ENCODE results near the gene CNTD1. TPM values are rescaled to one million over a fixed set of nuclear protein-coding genes. Genes with fewer than 3 reads are reported as not detected.
"Not testable (repeated sequence)": the region's sequence is repeated elsewhere in the genome, so short reads cannot be mapped to it uniquely, and the experiment has no call there.

The CNTD1 gene
- 0.18 TPM in 1 of 2 replicates, not detected in the other for total RNA-seq (2014; rRNA removed; shearing (Covaris generic))

GRCh38 chr17:42798383-42799380, at the start of gene CNTD1, which contains the start of gene COA3:
TSS of gene CNTD1 (plus strand) at chr17:42798861. CDS start at chr17:42799068, 207 bp downstream.
TSS of gene COA3 (minus strand) at chr17:42798704. CDS start at chr17:42798681, 23 bp downstream.
- in situ Hi-C loops (cut with HindIII; ENCODE audit: low sequenced_read_pairs) = no loop called here
- DNase-seq (ENCODE audit: low spot score) = peak; percentile 88

- in situ Hi-C loops (cut with HindIII; ENCODE audit: low sequenced_read_pairs) = no loop called here
- DNase-seq (ENCODE audit: low spot score) = no peak
Measured at GRCh38 chr17:42748908-42749798, 49.5 kb upstream of the CNTD1 start.

- in situ Hi-C loops (cut with HindIII; ENCODE audit: low sequenced_read_pairs) = no loop called here
- no peak for DNase-seq (ENCODE audit: low spot score)
Measured at GRCh38 chr17:42750739-42751344, 47.8 kb upstream of the CNTD1 start.

- in situ Hi-C loops (cut with HindIII; ENCODE audit: low sequenced_read_pairs) = no loop called here
- DNase-seq (ENCODE audit: low spot score) = no peak
Measured at GRCh38 chr17:42751628-42752027, 47.0 kb upstream of the CNTD1 start.

- DNase-seq (ENCODE audit: low spot score) = no peak
- in situ Hi-C loops (cut with HindIII; ENCODE audit: low sequenced_read_pairs) = no loop called here
Measured at GRCh38 chr17:42754782-42755181, 43.9 kb upstream of the CNTD1 start.

DNA sequence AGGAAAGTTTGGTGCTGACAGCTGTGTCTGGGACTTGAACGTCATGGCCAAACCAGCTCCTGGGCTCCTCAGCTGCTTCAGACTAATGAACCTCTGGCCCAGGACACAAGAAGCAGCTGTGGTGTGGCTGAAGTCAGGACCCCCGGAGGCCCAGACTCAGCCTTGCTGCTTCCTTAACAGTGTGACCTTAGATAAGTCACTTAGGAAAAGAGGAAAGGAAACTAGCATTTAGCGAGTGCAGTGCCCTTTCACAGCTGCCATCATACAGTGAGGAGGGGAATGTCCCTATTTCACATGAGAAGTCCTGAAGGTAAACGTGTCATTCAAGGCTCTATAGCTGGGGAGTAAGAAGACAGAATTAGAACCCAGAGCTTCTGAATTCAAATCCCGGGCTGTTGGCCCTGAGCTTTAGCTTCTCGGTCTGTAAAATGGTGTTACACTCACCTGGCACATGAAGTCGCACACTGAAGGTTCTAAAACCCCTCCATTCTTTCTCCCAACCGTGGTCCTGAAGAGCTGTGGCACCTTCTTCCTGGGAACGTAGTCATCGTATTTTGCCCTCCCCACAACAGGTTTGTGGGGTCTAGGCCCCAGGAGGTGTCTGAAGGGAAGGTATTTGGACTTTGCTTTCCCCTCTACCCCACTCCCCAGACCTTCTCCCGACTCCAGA, 38.5 kb upstream of the CNTD1 start:
- in situ Hi-C loops (cut with HindIII; ENCODE audit: low sequenced_read_pairs) = no loop called here
- no peak for DNase-seq (ENCODE audit: low spot score)

DNA sequence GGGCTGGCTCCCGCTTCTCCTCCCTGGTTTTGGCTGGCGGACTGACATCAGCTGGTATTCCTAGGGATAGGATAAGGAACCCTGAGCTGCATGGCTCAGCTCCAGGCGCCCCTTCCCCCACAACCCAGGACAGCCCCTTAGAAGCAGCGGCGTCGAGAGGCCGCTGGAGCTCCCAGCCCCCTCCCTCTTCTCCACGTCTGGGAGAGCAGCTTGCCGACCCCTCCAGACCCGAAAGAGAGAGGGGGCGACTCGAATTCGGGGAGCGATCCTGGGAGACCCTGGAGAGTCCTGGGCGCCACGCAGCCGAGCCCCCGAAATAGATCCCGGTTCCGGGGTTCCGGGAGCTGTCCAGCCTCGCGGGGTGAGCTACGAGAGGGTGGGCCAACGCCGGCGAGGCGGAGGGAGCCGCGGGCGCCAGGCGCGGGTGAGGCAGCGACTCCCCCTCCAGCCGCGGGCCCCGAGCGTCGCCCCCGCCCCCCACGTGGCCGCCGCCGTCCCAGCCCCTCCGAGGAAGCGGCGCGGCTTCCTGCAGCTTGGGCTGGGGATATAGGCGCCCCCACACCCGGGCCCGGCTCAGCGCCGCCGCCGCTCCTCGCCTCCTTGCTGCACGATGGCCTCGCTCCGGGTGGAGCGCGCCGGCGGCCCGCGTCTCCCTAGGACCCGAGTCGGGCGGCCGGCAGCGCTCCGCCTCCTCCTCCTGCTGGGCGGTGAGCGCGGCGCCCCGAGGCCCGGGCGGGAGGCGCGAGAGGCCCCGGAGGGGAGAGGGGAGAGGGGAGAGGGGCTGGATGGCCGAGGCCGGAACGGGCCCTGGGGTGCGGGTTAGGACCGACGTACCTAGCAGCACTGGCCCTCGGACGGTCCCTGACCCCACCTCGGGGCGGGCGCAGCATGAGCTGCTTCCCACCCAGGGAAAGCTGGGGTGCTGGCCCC, 37.7 kb upstream of the CNTD1 start, which contains the start of gene RAMP2:
RAMP2 (plus strand) TSS at position 576 of the 930 bp plus-strand sequence; CDS start at position 611, 35 bp downstream.
- in situ Hi-C loops (cut with HindIII; ENCODE audit: low sequenced_read_pairs) = no loop called here

DNA sequence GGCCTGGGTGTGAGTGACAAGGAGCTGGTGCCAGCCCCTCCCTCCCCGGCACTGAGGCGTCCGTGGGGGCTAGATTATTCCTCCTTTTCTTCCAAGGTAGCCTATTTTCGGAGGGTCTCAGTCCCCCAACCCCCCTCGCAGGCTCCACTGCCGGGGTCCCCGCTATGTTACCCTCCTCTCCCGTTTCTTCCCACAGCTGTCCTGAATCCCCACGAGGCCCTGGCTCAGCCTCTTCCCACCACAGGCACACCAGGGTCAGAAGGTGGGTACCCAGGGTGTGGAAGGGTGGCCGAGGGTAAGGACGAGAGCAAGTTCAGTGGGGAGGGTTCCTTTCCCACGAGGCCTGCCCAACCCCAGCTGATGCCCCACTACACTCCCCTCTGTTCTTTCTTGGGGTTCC, 37.0 kb upstream of the CNTD1 start:
- in situ Hi-C loops (cut with HindIII; ENCODE audit: low sequenced_read_pairs) = no loop called here

More for the DNA sequence above, 37.7 kb upstream of the CNTD1 start, which contains the start of gene RAMP2:
- DNase-seq (ENCODE audit: low spot score) = no peak

GRCh38 chr17:42766124-42766523, 32.5 kb upstream of the CNTD1 start:
- in situ Hi-C loops (cut with HindIII; ENCODE audit: low sequenced_read_pairs) = no loop called here
- DNase-seq (ENCODE audit: low spot score) = no peak

More for the DNA sequence above, 37.0 kb upstream of the CNTD1 start:
- no peak for DNase-seq (ENCODE audit: low spot score)

DNA sequence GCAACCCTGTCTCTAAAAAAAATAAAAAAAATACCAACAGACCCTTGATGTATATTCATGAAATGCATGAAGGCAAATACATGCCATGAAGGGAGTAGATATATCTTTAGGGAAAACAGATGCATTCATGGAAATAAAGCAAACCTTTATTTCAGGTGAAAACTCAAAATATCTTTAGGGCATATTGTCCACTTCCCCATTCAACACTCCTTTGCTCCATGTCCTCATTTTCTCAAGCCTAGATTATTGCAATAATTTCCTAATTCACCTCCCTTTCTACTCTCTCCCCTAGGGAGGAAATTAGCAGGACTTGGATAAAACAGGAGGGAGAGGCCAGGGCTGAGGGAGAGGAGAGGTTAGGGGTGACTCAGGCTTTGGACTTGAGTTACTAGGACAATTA, 31.1 kb upstream of the CNTD1 start:
- no peak for DNase-seq (ENCODE audit: low spot score)
- in situ Hi-C loops (cut with HindIII; ENCODE audit: low sequenced_read_pairs) = no loop called here

DNA sequence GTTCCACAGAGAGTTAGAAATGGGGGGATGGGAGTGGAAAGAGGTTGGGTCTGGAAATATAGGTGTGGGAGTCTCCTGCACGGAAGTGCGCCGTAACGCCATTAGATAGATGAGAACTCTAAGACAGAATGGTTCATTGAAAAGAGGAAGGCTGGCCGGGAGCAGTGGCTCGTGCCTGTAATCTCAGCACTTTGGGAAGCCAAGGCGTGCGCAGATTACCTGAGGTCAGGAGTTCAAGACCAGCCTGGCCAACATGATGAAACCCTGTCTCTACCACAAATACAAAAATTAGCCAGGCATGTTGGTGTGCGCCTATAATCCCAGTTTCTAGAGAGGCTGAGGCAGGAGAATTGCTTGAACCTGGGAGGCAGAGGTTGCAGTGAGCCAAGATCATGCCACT, 30.7 kb upstream of the CNTD1 start:
- in situ Hi-C loops (cut with HindIII; ENCODE audit: low sequenced_read_pairs); DNase-seq (ENCODE audit: low spot score): not testable (repeated sequence)

GRCh38 chr17:42769964-42770363, 28.7 kb upstream of the CNTD1 start:
- in situ Hi-C loops (cut with HindIII; ENCODE audit: low sequenced_read_pairs) = not testable (repeated sequence)

GRCh38 chr17:42772945-42773289, 25.7 kb upstream of the CNTD1 start:
- in situ Hi-C loops (cut with HindIII; ENCODE audit: low sequenced_read_pairs) = no loop called here
- no peak for DNase-seq (ENCODE audit: low spot score)

More at GRCh38 chr17:42769964-42770363, 28.7 kb upstream of the CNTD1 start:
- not testable (repeated sequence) for DNase-seq (ENCODE audit: low spot score)

GRCh38 chr17:42773290-42774035, 25.2 kb upstream of the CNTD1 start, which contains the start of gene VPS25:
TSS of gene VPS25 (plus strand) at chr17:42773449. CDS start at chr17:42773476, 27 bp downstream.
- DNase-seq (ENCODE audit: low spot score) = peak; percentile 89
- in situ Hi-C loops (cut with HindIII; ENCODE audit: low sequenced_read_pairs) = no loop called here

GRCh38 chr17:42774066-42774745, 24.5 kb upstream of the CNTD1 start:
- DNase-seq (ENCODE audit: low spot score) = no peak
- in situ Hi-C loops (cut with HindIII; ENCODE audit: low sequenced_read_pairs) = no loop called here

GRCh38 chr17:42775534-42776098, 23.0 kb upstream of the CNTD1 start:
- in situ Hi-C loops (cut with HindIII; ENCODE audit: low sequenced_read_pairs) = no loop called here
- no peak for DNase-seq (ENCODE audit: low spot score)
